Thyroid gland (tissue), 4 donors: ENCODE data around the gene RNASE9. TPM values are rescaled to one million over a fixed set of nuclear protein-coding genes. Genes with fewer than 3 reads are reported as not detected.
"Not testable (repeated sequence)": the region's sequence is repeated elsewhere in the genome, so short reads cannot be mapped to it uniquely, and the experiment has no call there.

ENCODE experiments used
- DNase-seq, 2 donors: peaks; one replicate each; pipeline ENCODE4 v3.0.0-alpha.2; 2019
- H3K27ac ChIP-seq, 3 donors: fragments of 200-600 bp; sonication (generic); 1 replicate in 2 of 3; 2 replicates in 1 of 3; pipeline ENCODE4 v1.5.1; 2016 to 2019; ENCODE audit warnings: mild to moderate bottlenecking in 1 of 3, moderate library complexity in 1 of 3
- H3K27me3 ChIP-seq: fragments of 200-600 bp; sonication (generic); one replicate; pipeline ENCODE4 v1.5.1; 2019
- H3K36me3 ChIP-seq, 2 donors: fragments of 200-600 bp; sonication (generic); one replicate each; pipeline ENCODE4 v1.5.1; 2016 to 2019
- H3K4me1 ChIP-seq, 2 donors: fragments of 200-600 bp; sonication (generic); one replicate each; pipeline ENCODE4 v1.5.1; 2017 to 2019
- H3K4me3 ChIP-seq, 3 donors: fragments of 200-600 bp; sonication (generic); replicated peaks in 1 of 3; 1 replicate in 2 of 3; 2 replicates in 1 of 3; pipeline ENCODE4 v1.5.1; 2016; ENCODE audit warnings: mild to moderate bottlenecking in 1 of 3
- H3K9me3 ChIP-seq: fragments of 200-600 bp; sonication (generic); one replicate; pipeline ENCODE4 v1.5.1; 2017
- CTCF ChIP-seq, 6 experiments: fragments of 200-600 bp in 3 of 6; fragments of 450-650 bp in 3 of 6; sonication (generic) in 3 of 6; IDR thresholded peaks; one replicate each; pipeline ENCODE4 v1.5.1; 2016 to 2019; ENCODE audit warnings: antibody characterized with exemption in 6 of 6, mild to moderate bottlenecking in 2 of 6, inconsistent platforms in 1 of 6, moderate library complexity in 1 of 6
- POLR2A ChIP-seq, 2 donors: fragments of 450-650 bp; IDR thresholded peaks; one replicate each; pipeline ENCODE4 v1.6.1; 2017; ENCODE audit warnings: antibody characterized with exemption in 2 of 2, mild to moderate bottlenecking in 2 of 2, moderate library complexity in 1 of 2
- WGBS, 2 donors: methylation state at CpG; one replicate each; pipeline ENCODE4 v1.1.5; 2017; 5-methylcytosine and 5-hydroxymethylcytosine counted together
- intact Hi-C: fragments of 100-400 bp; cut with DNase I; formaldehyde crosslinking; loops from one replicate; pipeline ENCODE4 v1.15.1; 2023
- total RNA-seq, 4 donors: library from RNA; depleted of rRNA; stranded (reverse); fragments of >200 nt; gene quantifications; one replicate each; pipeline ENCODE4 v1.2.3, GENCODE V29; 2016

The RNASE9 gene
- total RNA-seq, 4 donors from 2014 or later: not detected

GRCh38 chr14:20522332-20522731 lies 38.5 kb downstream of the RNASE9 start:
- intact Hi-C loops: no loop called here
- DNase-seq: no peak

GRCh38 chr14:20516921-20517320 lies 43.9 kb downstream of the RNASE9 start:
- WGBS, 2 donors: 81 to 82% methylated on average over 4 of the region's 4 CpGs
- no peak overlapping the region for H3K27ac ChIP-seq
- TF ChIP-seq CTCF (IDR thresholded peaks at IDR 0.05) (no peak), POLR2A (IDR thresholded peaks at IDR 0.05) (no peak)
- no peak for DNase-seq
- H3K27me3 ChIP-seq: no peaks in the 10 kb centered on the region
- peaks cover 0 to 6% of the 10 kb centered on the region in 2 donors for H3K4me1 ChIP-seq
- H3K4me3 ChIP-seq: no peak overlapping the region
- no peaks in the 10 kb centered on the region for H3K9me3 ChIP-seq
- intact Hi-C loops: no loop called here
- no peaks in the 10 kb centered on the region for H3K36me3 ChIP-seq

More at GRCh38 chr14:20522332-20522731, 38.5 kb downstream of the RNASE9 start:
- 80 to 96% methylated on average over 1 of the region's 1 CpG for WGBS, 2 donors
- H3K36me3 ChIP-seq: no peaks in the 10 kb centered on the region
- H3K27ac ChIP-seq: no peak overlapping the region
- H3K9me3 ChIP-seq: no peaks in the 10 kb centered on the region
- H3K27me3 ChIP-seq: no peaks in the 10 kb centered on the region
- TF ChIP-seq CTCF (IDR thresholded peaks at IDR 0.05): no peak
- no peak for TF ChIP-seq POLR2A (IDR thresholded peaks at IDR 0.05)
- no peak overlapping the region for H3K4me3 ChIP-seq
- no peaks in the 10 kb centered on the region for H3K4me1 ChIP-seq

GRCh38 chr14:20515846-20516245 lies 45.0 kb downstream of the RNASE9 start:
- no peaks in the 10 kb centered on the region for H3K9me3 ChIP-seq
- H3K4me1 ChIP-seq: peaks cover 0 to 9% of the 10 kb centered on the region in 2 donors
- no peak for DNase-seq
- 76 to 78% methylated on average over 4 of the region's 4 CpGs for WGBS, 2 donors
- TF ChIP-seq CTCF (IDR thresholded peaks at IDR 0.05): no peak
- TF ChIP-seq POLR2A (IDR thresholded peaks at IDR 0.05): no peak
- H3K36me3 ChIP-seq: no peaks in the 10 kb centered on the region
- no peak overlapping the region for H3K4me3 ChIP-seq
- H3K27me3 ChIP-seq: no peaks in the 10 kb centered on the region
- no peak overlapping the region for H3K27ac ChIP-seq
- intact Hi-C loops: no loop called here

DNA sequence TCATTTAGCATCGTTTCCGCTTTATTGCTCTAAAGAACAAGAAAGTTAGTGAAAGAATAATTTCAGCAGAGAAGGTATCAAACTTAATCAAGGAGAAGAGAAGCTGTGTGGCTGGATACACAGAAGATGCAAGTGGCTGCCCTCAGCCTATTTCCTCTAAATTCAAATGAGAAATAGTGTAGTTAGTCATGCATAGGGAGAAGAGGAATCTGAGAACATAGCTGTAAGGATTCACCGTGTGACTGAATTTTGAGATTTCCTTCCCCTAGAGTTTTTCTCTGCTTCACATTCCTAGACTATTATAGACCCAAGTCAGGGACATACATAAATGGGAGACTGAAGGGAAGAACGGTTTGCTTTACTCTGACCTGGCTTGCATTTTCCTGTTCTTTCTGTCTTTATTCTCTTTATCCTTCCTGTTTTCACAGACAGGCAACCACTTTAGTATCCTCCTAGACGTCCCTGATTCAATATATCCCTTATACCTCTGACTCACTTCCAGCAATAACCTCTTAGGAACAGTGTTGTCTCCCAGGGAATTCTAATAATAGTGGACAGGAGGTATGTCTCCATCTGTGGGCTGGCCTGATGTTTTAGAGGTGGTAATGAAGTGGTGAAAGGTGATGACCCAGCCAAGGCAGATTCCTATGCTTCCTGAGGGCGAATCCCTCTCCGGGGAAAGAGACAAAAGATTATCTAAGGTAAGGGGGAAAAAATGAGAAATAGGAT lies 48.5 kb downstream of the RNASE9 start:
- Histone ChIP-seq H3K9me3 (no peaks in the 10 kb centered on the region), H3K36me3 (no peaks in the 10 kb centered on the region), H3K4me1 (peaks cover 0 to 9% of the 10 kb centered on the region in 2 donors), H3K27ac (no peak overlapping the region), H3K4me3 (no peak overlapping the region), H3K27me3 (no peaks in the 10 kb centered on the region)
- 60 to 61% methylated on average over 7 of the region's 7 CpGs for WGBS, 2 donors
- TF ChIP-seq POLR2A (IDR thresholded peaks at IDR 0.05): no peak
- TF ChIP-seq CTCF (IDR thresholded peaks at IDR 0.05): no peak
- intact Hi-C loops: no loop called here
- no peak for DNase-seq

DNA sequence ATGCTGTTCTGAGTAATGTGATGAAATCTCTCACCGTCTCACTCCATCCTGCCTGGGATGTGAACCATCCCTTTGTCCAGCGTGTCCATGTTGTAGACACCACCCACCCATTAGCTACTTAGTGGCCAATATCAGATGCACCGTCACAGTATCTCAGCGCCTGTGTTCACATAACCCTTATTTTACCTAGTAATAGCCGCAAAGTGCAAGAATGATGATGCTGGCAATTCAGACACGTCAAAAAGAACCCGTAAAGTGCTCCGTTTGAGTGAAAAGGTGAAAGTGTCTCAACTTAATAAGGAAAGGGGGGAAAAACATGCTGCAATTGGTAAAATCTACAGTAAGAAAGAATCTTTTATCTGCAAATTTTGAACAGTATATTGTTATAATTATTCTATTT lies 52.5 kb downstream of the RNASE9 start:
- no peaks in the 10 kb centered on the region for H3K9me3 ChIP-seq
- H3K4me1 ChIP-seq: peaks cover 0 to 9% of the 10 kb centered on the region in 2 donors
- no peaks in the 10 kb centered on the region for H3K36me3 ChIP-seq
- TF ChIP-seq POLR2A (IDR thresholded peaks at IDR 0.05): no peak
- no peak for TF ChIP-seq CTCF (IDR thresholded peaks at IDR 0.05)
- DNase-seq: no peak
- no peaks in the 10 kb centered on the region for H3K27me3 ChIP-seq
- H3K27ac ChIP-seq: no peak overlapping the region
- WGBS, 2 donors: 94 to 96% methylated on average over 8 of the region's 8 CpGs
- intact Hi-C loops: no loop called here
- H3K4me3 ChIP-seq: no peak overlapping the region

DNA sequence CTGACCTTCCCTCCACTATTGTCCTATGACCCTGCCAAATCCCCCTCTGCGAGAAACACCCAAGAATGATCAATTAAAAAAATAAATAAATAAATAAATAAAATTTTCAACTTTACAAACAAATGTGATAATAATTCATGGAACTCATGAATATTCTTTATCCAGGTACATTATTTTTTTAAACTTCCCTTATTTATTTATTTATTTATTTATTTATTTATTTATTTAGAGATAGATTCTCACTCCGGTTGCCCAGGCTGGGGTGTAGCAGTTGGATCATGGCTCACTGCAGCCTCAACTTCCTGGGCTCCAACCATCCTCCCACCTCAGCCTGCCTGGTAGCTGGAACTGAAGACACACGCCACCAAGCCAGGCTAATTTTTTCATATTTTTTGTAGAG lies 53.3 kb downstream of the RNASE9 start:
- H3K36me3 ChIP-seq, DNase-seq, H3K27ac ChIP-seq, intact Hi-C loops, H3K9me3 ChIP-seq, H3K27me3 ChIP-seq, H3K4me3 ChIP-seq, H3K4me1 ChIP-seq: not testable (repeated sequence)
- 82 to 88% methylated on average over 3 of the region's 3 CpGs for WGBS, 2 donors

DNA sequence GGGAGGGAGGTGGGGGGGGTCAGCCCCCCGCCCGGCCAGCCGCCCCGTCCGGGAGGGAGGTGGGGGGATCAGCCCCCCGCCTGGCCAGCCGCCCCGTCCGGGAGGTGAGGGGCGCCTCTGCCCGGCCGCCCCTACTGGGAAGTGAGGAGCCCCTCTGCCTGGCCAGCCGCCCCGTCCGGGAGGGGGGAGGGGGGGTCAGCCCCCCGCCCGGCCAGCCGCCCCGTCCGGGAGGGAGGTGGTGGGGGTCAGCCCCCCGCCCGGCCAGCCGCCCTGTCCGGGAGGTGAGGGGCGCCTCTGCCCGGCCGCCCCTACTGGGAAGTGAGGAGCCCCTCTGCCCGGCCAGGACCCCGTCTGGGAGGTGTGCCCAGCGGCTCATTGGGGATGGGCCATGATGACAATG lies 54.1 kb downstream of the RNASE9 start:
- DNase-seq, H3K4me1 ChIP-seq, H3K36me3 ChIP-seq, intact Hi-C loops, H3K4me3 ChIP-seq, H3K27me3 ChIP-seq, H3K27ac ChIP-seq, H3K9me3 ChIP-seq: not testable (repeated sequence)
- WGBS, 2 donors: no CpG with 5 or more reads among the region's 30 CpGs

DNA sequence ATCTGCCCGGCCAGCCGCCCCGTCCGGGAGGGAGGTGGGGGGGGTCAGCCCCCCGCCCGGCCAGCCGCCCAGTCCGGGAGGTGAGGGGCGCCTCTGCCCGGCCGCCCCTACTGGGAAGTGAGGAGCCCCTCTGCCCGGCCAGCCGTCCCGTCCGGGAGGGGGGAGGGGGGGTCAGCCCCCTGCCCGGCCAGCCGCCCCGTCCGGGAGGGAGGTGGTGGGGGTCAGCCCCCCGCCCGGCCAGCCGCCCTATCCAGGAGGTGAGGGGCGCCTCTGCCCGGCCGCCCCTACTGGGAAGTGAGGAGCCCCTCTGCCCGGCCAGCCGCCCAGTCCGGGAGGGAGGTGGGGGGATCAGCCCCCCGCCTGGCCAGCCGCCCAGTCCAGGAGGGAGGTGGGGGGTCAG lies 54.6 kb downstream of the RNASE9 start:
- H3K27me3 ChIP-seq, H3K9me3 ChIP-seq, H3K27ac ChIP-seq, H3K4me3 ChIP-seq, DNase-seq, H3K36me3 ChIP-seq, intact Hi-C loops, H3K4me1 ChIP-seq: not testable (repeated sequence)
- no CpG with 5 or more reads among the region's 30 CpGs for WGBS, 2 donors
